Measurements from ENCODE around the gene MAPK8IP1.

Gene MAPK8IP1

GRCh38 chr11:45919806-45920530 is 34.5 kb downstream of the MAPK8IP1 start:
- DNase-seq (ENCODE audit: low read depth), result no peak
- H3K4me3 ChIP-seq (ENCODE audit: low read depth, low read length), result no peak overlapping the region
- in situ Hi-C loops (cut with HindIII; ENCODE audit: low sequenced_read_pairs), result no loop called here
- TF ChIP-seq, protein P1, sequence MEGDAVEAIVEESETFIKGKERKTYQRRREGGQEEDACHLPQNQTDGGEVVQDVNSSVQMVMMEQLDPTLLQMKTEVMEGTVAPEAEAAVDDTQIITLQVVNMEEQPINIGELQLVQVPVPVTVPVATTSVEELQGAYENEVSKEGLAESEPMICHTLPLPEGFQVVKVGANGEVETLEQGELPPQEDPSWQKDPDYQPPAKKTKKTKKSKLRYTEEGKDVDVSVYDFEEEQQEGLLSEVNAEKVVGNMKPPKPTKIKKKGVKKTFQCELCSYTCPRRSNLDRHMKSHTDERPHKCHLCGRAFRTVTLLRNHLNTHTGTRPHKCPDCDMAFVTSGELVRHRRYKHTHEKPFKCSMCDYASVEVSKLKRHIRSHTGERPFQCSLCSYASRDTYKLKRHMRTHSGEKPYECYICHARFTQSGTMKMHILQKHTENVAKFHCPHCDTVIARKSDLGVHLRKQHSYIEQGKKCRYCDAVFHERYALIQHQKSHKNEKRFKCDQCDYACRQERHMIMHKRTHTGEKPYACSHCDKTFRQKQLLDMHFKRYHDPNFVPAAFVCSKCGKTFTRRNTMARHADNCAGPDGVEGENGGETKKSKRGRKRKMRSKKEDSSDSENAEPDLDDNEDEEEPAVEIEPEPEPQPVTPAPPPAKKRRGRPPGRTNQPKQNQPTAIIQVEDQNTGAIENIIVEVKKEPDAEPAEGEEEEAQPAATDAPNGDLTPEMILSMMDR (IDR thresholded peaks at IDR 0.05; ENCODE audit: low read depth, low read length, missing control alignments), result no peak

DNA sequence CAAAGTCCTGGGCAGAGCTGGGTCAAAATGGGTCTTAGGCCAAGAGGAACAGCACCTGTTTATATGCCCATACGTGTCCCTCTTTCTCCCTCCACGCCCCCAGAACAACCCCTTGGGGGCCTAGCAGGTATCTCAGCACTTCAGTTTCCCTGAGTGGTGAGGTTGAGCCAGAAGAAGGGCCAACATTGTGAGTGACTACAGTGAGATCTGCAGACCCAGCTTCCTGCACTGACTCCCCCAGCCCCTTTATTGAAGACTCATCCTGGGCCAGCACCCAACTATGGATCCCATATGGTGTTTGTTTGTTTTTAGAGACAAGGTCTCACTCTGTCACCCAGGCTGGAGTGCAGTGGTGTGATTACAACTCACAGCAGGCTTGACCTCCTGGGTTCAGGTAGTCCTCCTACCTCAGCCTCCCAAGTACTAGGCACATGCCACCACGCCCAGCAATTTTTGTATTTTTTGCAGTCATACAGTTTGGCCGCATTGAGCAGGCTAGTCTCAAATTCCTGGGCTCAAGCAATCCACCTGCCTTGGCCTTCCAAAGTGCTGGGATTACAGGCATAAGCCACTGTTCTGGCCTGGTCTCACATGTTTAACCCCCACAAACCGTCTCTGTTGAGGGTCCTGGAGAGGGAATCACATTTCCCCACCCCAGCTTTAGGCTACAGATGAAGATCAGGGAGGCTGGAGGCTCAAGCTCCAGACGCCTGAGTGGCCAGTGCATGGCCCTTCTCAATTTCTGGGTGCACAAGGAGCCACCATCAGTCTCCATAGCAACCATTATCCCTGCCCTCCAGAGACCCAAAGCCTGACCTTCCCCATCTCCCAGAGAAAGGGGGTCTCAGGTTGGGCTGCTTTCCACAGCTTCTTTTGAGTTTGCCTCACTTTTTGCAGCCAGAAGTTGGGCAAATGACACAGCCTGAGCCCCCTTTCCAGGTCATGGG is 35.4 kb downstream of the MAPK8IP1 start:
- in situ Hi-C loops (cut with HindIII; ENCODE audit: low sequenced_read_pairs), result no loop called here
- TF ChIP-seq, protein P1 (IDR thresholded peaks at IDR 0.05; ENCODE audit: low read depth, low read length, missing control alignments), result no peak
- DNase-seq (ENCODE audit: low read depth), result no peak
- no peak overlapping the region for H3K4me3 ChIP-seq (ENCODE audit: low read depth, low read length)

DNA sequence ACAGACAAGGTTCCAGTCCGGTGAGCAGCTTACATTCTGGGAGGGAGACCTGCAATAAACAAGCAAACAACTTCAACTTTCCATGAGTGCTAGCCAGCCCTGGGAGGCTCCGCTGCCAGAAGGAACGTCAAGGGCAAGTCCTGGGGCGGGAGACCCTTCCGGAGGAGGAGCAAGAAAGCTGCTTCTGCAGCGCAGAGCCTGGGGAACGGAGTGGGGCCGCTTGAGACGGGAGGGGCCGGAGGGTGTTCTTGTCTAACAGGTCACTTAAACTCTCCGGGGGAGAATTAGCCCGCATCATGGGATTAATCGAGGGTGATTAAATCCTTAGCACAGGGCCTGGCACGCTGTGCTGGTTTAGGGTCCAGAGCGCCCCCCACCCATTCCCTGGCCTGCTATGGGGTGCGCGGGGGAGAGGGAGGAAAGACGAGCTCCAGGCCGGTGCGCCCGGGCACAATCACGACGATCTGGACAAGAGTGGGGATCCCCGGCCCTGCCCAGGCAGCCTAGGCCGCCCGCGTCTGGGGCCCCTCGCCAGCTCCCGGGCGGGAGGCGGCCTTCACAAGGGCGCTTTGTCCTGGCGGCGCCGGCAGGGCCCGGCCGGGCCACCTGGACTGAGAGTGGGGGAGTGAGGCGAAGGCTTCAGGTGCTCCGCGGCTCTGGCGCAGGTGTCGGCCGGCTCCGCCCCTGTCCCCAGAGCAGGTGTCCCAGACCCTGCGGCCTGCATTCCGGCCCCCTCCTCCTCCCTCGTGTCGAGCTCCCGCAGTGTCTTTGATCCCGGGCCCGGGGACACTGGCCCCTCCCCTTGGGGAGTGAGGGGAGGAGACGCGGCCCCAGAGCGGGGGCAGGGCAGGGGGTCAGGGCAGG is 36.3 kb downstream of the MAPK8IP1 start:
- TF ChIP-seq, protein P1 (IDR thresholded peaks at IDR 0.05; ENCODE audit: low read depth, low read length, missing control alignments), result no peak
- no peak overlapping the region for H3K4me3 ChIP-seq (ENCODE audit: low read depth, low read length)
- in situ Hi-C loops (cut with HindIII; ENCODE audit: low sequenced_read_pairs), result no loop called here
- no peak for DNase-seq (ENCODE audit: low read depth)

- H3K4me3 ChIP-seq (ENCODE audit: low read depth, low read length), result no peak within 1 kb of the TSS
- no peak for DNase-seq (ENCODE audit: low read depth)
- in situ Hi-C loops (cut with HindIII; ENCODE audit: low sequenced_read_pairs), result no loop called here
- TF ChIP-seq, protein P1 (IDR thresholded peaks at IDR 0.05; ENCODE audit: low read depth, low read length, missing control alignments), result no peak
Observed at GRCh38 chr11:45922425-45923082, 37.1 kb downstream of the MAPK8IP1 start, which contains the start of gene LARGE2. LARGE2 (plus strand) TSS chr11:45922656; CDS start chr11:45922883, 227 bp downstream.

- no peak overlapping the region for H3K4me3 ChIP-seq (ENCODE audit: low read depth, low read length)
- DNase-seq (ENCODE audit: low read depth), result no peak
- TF ChIP-seq, protein P1 (IDR thresholded peaks at IDR 0.05; ENCODE audit: low read depth, low read length, missing control alignments), result no peak
- in situ Hi-C loops (cut with HindIII; ENCODE audit: low sequenced_read_pairs), result no loop called here
Observed at GRCh38 chr11:45924036-45924915, 38.8 kb downstream of the MAPK8IP1 start.

All from astrocyte of the cerebellum (primary cell).